Mucosa of gallbladder (tissue), 1 donor: ENCODE measurements around the gene HHAT. TPM values are rescaled to one million over a fixed set of nuclear protein-coding genes. Genes with fewer than 3 reads are reported as not detected.
A peak's percentile ranks its signal among the peaks of the same experiment; 100 is the strongest.

Experiments
- DNase-seq: peaks from one replicate; pipeline ENCODE4 v3.0.0-alpha.2; 2020; ENCODE audit warnings: low spot score
- total RNA-seq: library from RNA; stranded (reverse); gene quantifications from one replicate; pipeline ENCODE4 v1.2.1, GENCODE V29; 2021
- donor health status: DM: no; HTN: no; CAD: no.

HHAT gene
- total RNA-seq, 1 donor from 2014 or later, result 14.4 TPM

- no peak for DNase-seq
Observed at GRCh38 chr1:210541680-210542358, 213.1 kb downstream of the HHAT start.

- no peak for DNase-seq
Observed at GRCh38 chr1:210551899-210552298, 223.2 kb downstream of the HHAT start.

- DNase-seq, result no peak
Observed at GRCh38 chr1:210553711-210554110, 225.0 kb downstream of the HHAT start.

- DNase-seq, result no peak
Observed at GRCh38 chr1:210554382-210554781, 225.7 kb downstream of the HHAT start.

- DNase-seq, result no peak
Observed at GRCh38 chr1:210556475-210556874, 227.8 kb downstream of the HHAT start.

- DNase-seq, result no peak
Observed at GRCh38 chr1:210557426-210558077, 228.8 kb downstream of the HHAT start.

- peak; percentile 34 for DNase-seq
Observed at GRCh38 chr1:210558302-210558701, 229.6 kb downstream of the HHAT start.

- DNase-seq, result no peak
Observed at GRCh38 chr1:210565306-210565705, 236.6 kb downstream of the HHAT start.

GRCh38 chr1:210568631-210569030, 239.9 kb downstream of the HHAT start:
- no peak for DNase-seq

GRCh38 chr1:210570116-210570515, 241.4 kb downstream of the HHAT start:
- no peak for DNase-seq

- DNase-seq, result no peak
Observed at GRCh38 chr1:210571356-210572284, 242.9 kb downstream of the HHAT start.

GRCh38 chr1:210573141-210573540, 244.4 kb downstream of the HHAT start:
- no peak for DNase-seq

- DNase-seq, result no peak
Observed at GRCh38 chr1:210582205-210582970, 253.7 kb downstream of the HHAT start.

- peak; percentile 65 for DNase-seq
Observed at GRCh38 chr1:210584439-210585113, 255.9 kb downstream of the HHAT start.

GRCh38 chr1:210586771-210587170, 258.1 kb downstream of the HHAT start:
- DNase-seq, result no peak

GRCh38 chr1:210587566-210587965, 258.9 kb downstream of the HHAT start:
- no peak for DNase-seq

GRCh38 chr1:210588357-210588756, 259.7 kb downstream of the HHAT start:
- no peak for DNase-seq

GRCh38 chr1:210588946-210589345, 260.2 kb downstream of the HHAT start:
- no peak for DNase-seq

GRCh38 chr1:210591214-210591613, 262.5 kb downstream of the HHAT start:
- no peak for DNase-seq

- no peak for DNase-seq
Observed at GRCh38 chr1:210594605-210595004, 265.9 kb downstream of the HHAT start.

- no peak for DNase-seq
Observed at GRCh38 chr1:210596641-210597040, 267.9 kb downstream of the HHAT start.
